GM12878 (cell line): Measurements from ENCODE around the gene ETV4. TPM values are rescaled to one million over a fixed set of nuclear protein-coding genes. Genes with fewer than 3 reads are reported as not detected.
A peak's percentile ranks its signal among the peaks of the same experiment; 100 is the strongest.

Source experiments
- ATAC-seq: fragments of 200-7000 bp; cut with Tn5 transposase; 3 replicates; pipeline ENCODE4 v1.9.1; 2020; ENCODE audit warnings: mild to moderate bottlenecking, moderate library complexity
- BruUV-seq: library from RNA; stranded (reverse); fragments of 400-500 nt; replicated peaks from 2 replicates; lab custom pipeline; 2021; lab: Mats Ljungman, UMichigan
- CTCF ChIA-PET: fragments of 300-600 bp; sonication (Branson Sonifier 250); formaldehyde crosslinking; extraction: SDS; loops from one replicate; lab custom pipeline; 2021; ENCODE audit warnings: inconsistent platforms; lab: Yijun Ruan, JAX
- POLR2A ChIA-PET: fragments of 350-600 bp; formaldehyde crosslinking; extraction: SDS; loops from one replicate; lab custom pipeline; 2021; ENCODE audit warnings: inconsistent platforms; lab: Charles Lee
- RAD21 ChIA-PET: fragments of 300-600 bp; sonication (Branson Sonifier 250); formaldehyde crosslinking; loops from one replicate; lab custom pipeline; 2023; ENCODE audit warnings: antibody characterized with exemption; ENCODE audit not compliant: unreplicated experiment; lab: Charles Lee
- SMC1A ChIA-PET: fragments of 300-600 bp; sonication (Branson Sonifier 250); formaldehyde crosslinking; loops from one replicate; lab custom pipeline; 2023; ENCODE audit not compliant: unreplicated experiment, uncharacterized antibody; lab: Charles Lee
- DNase-seq: peaks from one replicate; pipeline ENCODE4 v3.0.0-alpha.2; 2011; ENCODE audit warnings: low read depth, low spot score
- FAIRE-seq: peaks from 3 replicates; lab custom pipeline; 2011; peaks lifted over from hg19 to GRCh38; lab: Jason Lieb, UNC
- H2AFZ ChIP-seq: 2 replicates; pipeline ENCODE4 v1.6.0; 2011; ENCODE audit warnings: low read depth, low read length, control low read depth; ENCODE audit not compliant: control insufficient read depth
- H3K27ac ChIP-seq: 2 replicates; pipeline ENCODE4 v1.5.1; 2011; ENCODE audit warnings: control low read depth; ENCODE audit not compliant: control insufficient read depth, insufficient read depth
- H3K27me3 ChIP-seq, 2 experiments: replicated peaks in 1 of 2; 2 replicates each; pipeline versions ENCODE4 v1.6.0 to v1.6.1; 2011; ENCODE audit warnings: low read length in 1 of 2; ENCODE audit not compliant: control insufficient read depth in 2 of 2, insufficient read depth in 2 of 2
- H3K36me3 ChIP-seq, 2 experiments: 2 replicates each; pipeline ENCODE4 v1.5.1; 2011; ENCODE audit warnings: low read length in 1 of 2; ENCODE audit not compliant: control insufficient read depth in 2 of 2, insufficient read depth in 2 of 2
- H3K4me1 ChIP-seq: 2 replicates; pipeline ENCODE4 v1.6.1; 2011; ENCODE audit warnings: mild to moderate bottlenecking, low read length, moderate library complexity, mixed read lengths; ENCODE audit not compliant: control insufficient read depth, insufficient read depth
- H3K4me2 ChIP-seq: 2 replicates; pipeline ENCODE4 v1.6.0; 2011; ENCODE audit warnings: control low read depth; ENCODE audit not compliant: control insufficient read depth, insufficient read depth
- H3K4me3 ChIP-seq: fragments of 200-600 bp; sonication (generic); 2 replicates; pipeline ENCODE4 v1.5.1; 2016
- H3K79me2 ChIP-seq: 2 replicates; pipeline ENCODE4 v1.6.0; 2011; ENCODE audit warnings: low read length; ENCODE audit not compliant: control insufficient read depth, insufficient read depth
- H3K9ac ChIP-seq: 2 replicates; pipeline ENCODE4 v1.8.0; 2011; ENCODE audit warnings: low read length, control low read depth, mixed read lengths; ENCODE audit not compliant: control insufficient read depth, insufficient read depth
- H3K9me3 ChIP-seq: replicated peaks from 3 replicates; pipeline ENCODE4 v1.5.1; 2011; ENCODE audit warnings: mild to moderate bottlenecking, low read length; ENCODE audit not compliant: control insufficient read depth, insufficient read depth
- H4K20me1 ChIP-seq: 2 replicates; pipeline ENCODE4 v1.6.0; 2011; ENCODE audit not compliant: control insufficient read depth, insufficient read depth
- CHD2 ChIP-seq: IDR thresholded peaks from 2 replicates; pipeline ENCODE4 v1.6.1; 2011; ENCODE audit warnings: low read depth, low read length, improper control_type of control experiment, borderline replicate concordance
- CREB1 ChIP-seq: IDR thresholded peaks from 2 replicates; pipeline ENCODE4 v1.6.1; 2012; ENCODE audit warnings: low read depth, mild to moderate bottlenecking, inconsistent platforms
- CTCF ChIP-seq, 3 experiments: IDR thresholded peaks in 2 of 3; conservative IDR thresholded peaks in 1 of 3; 2 replicates each; pipeline ENCODE4 v1.5.1; 2011; ENCODE audit warnings: low read depth in 3 of 3, low read length in 3 of 3, mild to moderate bottlenecking in 3 of 3, control low read depth in 2 of 3, moderate library complexity in 2 of 3, inconsistent platforms in 1 of 3, mixed read lengths in 1 of 3; ENCODE audit not compliant: control insufficient read depth in 2 of 3, insufficient read depth in 1 of 3; ENCODE audit errors: extremely low read depth in 1 of 3
- DPF2 ChIP-seq: fragments of 450-650 bp; IDR thresholded peaks from 2 replicates; pipeline ENCODE4 v1.6.1; 2017; ENCODE audit warnings: mild to moderate bottlenecking
- E2F8 ChIP-seq: fragments of 450-650 bp; IDR thresholded peaks from 2 replicates; pipeline ENCODE4 v1.6.1; 2018; ENCODE audit warnings: mild to moderate bottlenecking, low read depth, moderate library complexity; ENCODE audit not compliant: partially characterized antibody
- HDAC2 ChIP-seq: fragments of 200-600 bp; sonication (generic); IDR thresholded peaks from 2 replicates; pipeline ENCODE4 v1.6.1; 2017
- SMARCA5 ChIP-seq: fragments of 450-650 bp; IDR thresholded peaks from 2 replicates; pipeline ENCODE4 v1.6.1; 2017; ENCODE audit warnings: mild to moderate bottlenecking
- SREBF1 ChIP-seq: IDR thresholded peaks from 2 replicates; pipeline ENCODE4 v1.6.1; 2012; ENCODE audit warnings: mild to moderate bottlenecking, low read length
- ZNF207 ChIP-seq: fragments of 450-650 bp; IDR thresholded peaks from 2 replicates; pipeline ENCODE4 v1.6.1; 2014; ENCODE audit warnings: antibody characterized with exemption, mild to moderate bottlenecking, borderline replicate concordance
- ZNF274 ChIP-seq: IDR thresholded peaks from one replicate; pipeline ENCODE4 v1.8.0; 2011; ENCODE audit not compliant: insufficient read length, insufficient read depth
- WGBS: methylation state at CpG from one replicate; pipeline ENCODE4 v1.1.6; 2016; ENCODE audit warnings: low lambda C conversion rate; ENCODE audit not compliant: insufficient replicate concordance, insufficient coverage; ENCODE audit errors: missing lambda C conversion rate; 5-methylcytosine and 5-hydroxymethylcytosine counted together
- in situ Hi-C: fragments of 300-500 bp; cut with MboI; formaldehyde crosslinking; loops from 9 replicates; pipeline ENCODE4 v1.14.3; 2018; ENCODE audit warnings: mixed read lengths
- intact Hi-C: fragments of 100-400 bp; cut with micrococcal nuclease; formaldehyde crosslinking; loops from one replicate; pipeline ENCODE4 v1.14.2; 2022; ENCODE audit not compliant: unreplicated experiment
- polyA plus RNA-seq, 11 experiments: library from polyadenylated mRNA; depleted of rRNA in 4 of 11; unstranded in 6 of 11; stranded (reverse) in 5 of 11; fragments of >200 nt; fragmentation: Nextera tagmentation in 4 of 11; fragmentation: Illumina TruSeq in 1 of 11; extraction: Ambion mirVana in 4 of 11; extraction: Trizol in 1 of 11; gene quantifications; 1 replicate in 1 of 11; 2 replicates in 10 of 11; pipeline versions ENCODE4 v1.2.1 to v1.2.3, GENCODE V29; 2011 to 2016; ENCODE audit warnings: inconsistent platforms in 2 of 11, missing spikeins in 2 of 11, low read depth in 1 of 11
- total RNA-seq, 4 experiments: library from RNA; depleted of rRNA in 3 of 4; stranded (reverse); fragments of >200 nt in 3 of 4; fragmentation: Illumina TruSeq in 1 of 4; extraction: Trizol in 1 of 4; gene quantifications; 2 replicates each; pipeline versions ENCODE4 v1.2.1 to v1.2.3, GENCODE V29; 2013 to 2021

ETV4 gene
- total and polyA plus RNA-seq, 10 of the 15 experiments (the other 5 are each of a cell fraction or from before 2014, with no cell fraction given) = 0.19 to 14.5 (median 1.8) TPM

- H3K9me3 ChIP-seq = no peaks in the 10 kb centered on the region
- intact Hi-C loops = no loop called here
- H3K4me1 ChIP-seq = peaks cover 3% of the 10 kb centered on the region; the same call in 1 of the 2 replicates
- peaks cover 0 to 4% of the 10 kb centered on the region in 2 experiments; a peak in 2 of 4 replicates for H3K27me3 ChIP-seq
- H3K36me3 ChIP-seq = no peaks in the 10 kb centered on the region
- POLR2A ChIA-PET = interaction anchor here (0.6 to 1.8 kb wide), 6 partner anchors 11 to 112 kb away, joined by 3 to 6 read pairs (median 3); no protein-coding TSS in a partner anchor
- ATAC-seq (no peak), FAIRE-seq (no peak), DNase-seq (no peak)
- H3K9ac ChIP-seq = no peak overlapping the region; the same call in 1 of the 2 replicates
- WGBS = 25% methylated on average over 2 of the region's 2 CpGs
- peak overlapping the region; percentile 65 for H3K4me2 ChIP-seq
- SMC1A ChIA-PET = interaction anchor here (0.6 to 2.0 kb wide), 9 partner anchors 8 to 146 kb away, joined by 3 to 14 read pairs (median 5); no protein-coding TSS in a partner anchor
- CTCF ChIA-PET = interaction anchor here (0.8 to 1.9 kb wide), 12 partner anchors 8 to 220 kb away, joined by 3 to 8 read pairs (median 4); partner anchors contain the start of gene DHX8
- RAD21 ChIA-PET = interaction anchor here (0.7 to 3.1 kb wide), 7 partner anchors 10 to 126 kb away, joined by 3 to 20 read pairs (median 4); partner anchors contain the start of gene DHX8
- peaks cover 2% of the 10 kb centered on the region; the same call in 1 of the 2 replicates for H4K20me1 ChIP-seq
- H3K27ac ChIP-seq = no peak overlapping the region
- in situ Hi-C loops = no loop called here
- BruUV-seq = no TSS peak
- TF ChIP-seq DPF2 (no peak), ZNF207 (no peak), CHD2 (no peak), E2F8 (no peak), HDAC2 (no peak), CTCF (IDR thresholded peaks at IDR 0.05 in 2 of 3, conservative IDR thresholded peaks at IDR 0.05 in 1 of 3; ENCODE audit: control insufficient read depth in 2 of 3, extremely low read depth in 1 of 3, insufficient read depth in 1 of 3, low read depth in 3 of 3, low read length in 3 of 3) (no peak), ZNF274 (no peak), CREB1 (no peak), SREBF1 (no peak), SMARCA5 (no peak)
- no peak overlapping the region for H3K4me3 ChIP-seq
- H3K79me2 ChIP-seq = no peaks in the 10 kb centered on the region
- no peak overlapping the region for H2AFZ ChIP-seq
These were observed 1.0 kb upstream of the ETV4 start for GRCh38 chr17:43547189-43547550.
